Muscle of leg (tissue), 11 donors: Measurements from ENCODE around the gene MBLAC1. TPM values are rescaled to one million over a fixed set of nuclear protein-coding genes. Genes with fewer than 3 reads are reported as not detected.

ENCODE experiments used
- DNase-seq: peaks from one replicate; pipeline ENCODE4 v3.0.0; 2013
- H3K27ac ChIP-seq: one replicate; pipeline ENCODE4 v1.5.1; 2013; ENCODE audit warnings: mild to moderate bottlenecking, low read length, control low read depth
- H3K27me3 ChIP-seq: one replicate; pipeline ENCODE4 v1.6.1; 2013; ENCODE audit warnings: low read length; ENCODE audit not compliant: control insufficient read depth, insufficient read depth
- H3K36me3 ChIP-seq: one replicate; pipeline ENCODE4 v1.6.1; 2013; ENCODE audit warnings: low read length; ENCODE audit not compliant: control insufficient read depth, insufficient read depth
- H3K4me1 ChIP-seq: one replicate; pipeline ENCODE4 v1.6.1; 2013; ENCODE audit warnings: low read length; ENCODE audit not compliant: control insufficient read depth, insufficient read depth
- H3K4me3 ChIP-seq: one replicate; pipeline ENCODE4 v1.5.1; 2013; ENCODE audit warnings: low read length, control low read depth
- H3K9me3 ChIP-seq: replicated peaks from 2 replicates; pipeline ENCODE4 v1.6.1; 2013; ENCODE audit warnings: low read depth, low read length; ENCODE audit not compliant: control insufficient read depth
- WGBS: methylation state at CpG from one replicate; pipeline ENCODE4 v1.1.5; 2013; ENCODE audit warnings: missing lambda C conversion rate; ENCODE audit not compliant: insufficient coverage; 5-methylcytosine and 5-hydroxymethylcytosine counted together
- polyA plus RNA-seq, 8 donors: library from polyadenylated mRNA; unstranded; fragments of 120-200 nt; gene quantifications; one replicate each; pipeline versions ENCODE4 v1.2.1 to v1.2.3, GENCODE V29; 2013; ENCODE audit warnings: inconsistent platforms in 1 of 8, low replicate concordance in 1 of 8; ENCODE audit not compliant: insufficient read length in 8 of 8, insufficient read depth in 1 of 8
- total RNA-seq: library from RNA; stranded (reverse); fragments of 120-200 nt; gene quantifications from one replicate; pipeline ENCODE4 v1.2.4, GENCODE V29; 2013

MBLAC1 gene
- total and polyA plus RNA-seq, 9 donors: 1.2 to 2.3 (median 1.4) TPM

GRCh38 chr7:100153708-100154535 lies 27.2 kb downstream of the MBLAC1 start:
- Histone ChIP-seq H3K27ac (no peak overlapping the region), H3K4me1 (peaks cover 21% of the 10 kb centered on the region), H3K4me3 (no peak overlapping the region), H3K36me3 (peaks cover 45% of the 10 kb centered on the region), H3K27me3 (no peaks in the 10 kb centered on the region), H3K9me3 (no peaks in the 10 kb centered on the region)
- DNase-seq: no peak
- 50% methylated on average over 2 of the region's 16 CpGs for WGBS

GRCh38 chr7:100154651-100155491 lies 28.1 kb downstream of the MBLAC1 start:
- no peaks in the 10 kb centered on the region for H3K27me3 ChIP-seq
- 79% methylated on average over 22 of the region's 30 CpGs for WGBS
- no peak overlapping the region for H3K4me3 ChIP-seq
- no peak for DNase-seq
- H3K27ac ChIP-seq: no peak overlapping the region
- H3K4me1 ChIP-seq: peaks cover 17% of the 10 kb centered on the region
- no peaks in the 10 kb centered on the region for H3K9me3 ChIP-seq
- peaks cover 45% of the 10 kb centered on the region for H3K36me3 ChIP-seq

DNA sequence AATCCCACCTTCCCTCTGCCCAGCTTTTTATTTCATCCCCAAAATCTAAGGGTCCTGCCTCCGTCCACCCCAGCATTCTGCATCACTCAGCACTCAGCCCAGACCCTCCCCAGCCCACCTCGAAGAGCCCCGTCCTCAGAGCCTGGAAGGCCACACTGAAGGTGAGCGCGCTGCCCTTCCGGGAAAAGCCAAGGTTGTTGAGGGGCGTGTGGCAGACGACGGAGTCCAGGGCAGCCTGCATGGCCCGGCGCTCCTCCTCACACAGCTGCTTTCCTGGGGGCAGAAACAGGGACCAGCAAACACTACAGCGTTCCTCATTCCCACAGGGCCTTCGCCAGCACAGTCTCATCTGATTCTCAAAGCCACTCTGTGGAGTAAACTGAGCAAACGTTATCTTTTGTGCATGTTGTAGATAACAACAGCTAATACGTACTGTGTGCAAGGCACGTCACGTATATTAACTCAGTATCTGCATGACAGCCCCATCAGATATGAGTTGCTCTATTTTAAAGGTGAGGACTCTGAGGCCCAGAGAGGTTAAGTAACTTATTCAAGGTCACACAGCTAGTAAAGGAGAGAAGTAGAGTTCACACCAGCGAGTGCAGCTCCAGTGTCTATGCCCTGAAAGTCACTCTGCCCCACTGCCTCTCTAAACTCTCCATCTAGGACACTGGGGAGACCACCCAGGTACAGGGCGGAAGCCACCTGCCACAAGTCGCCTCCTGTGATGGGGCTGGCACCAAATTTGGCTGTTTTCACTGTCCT lies 29.0 kb downstream of the MBLAC1 start:
- Histone ChIP-seq H3K36me3 (peaks cover 45% of the 10 kb centered on the region), H3K4me3 (no peak overlapping the region)

GRCh38 chr7:100156331-100157068 lies 29.7 kb downstream of the MBLAC1 start:
- H3K4me3 ChIP-seq: no peak overlapping the region
- peaks cover 45% of the 10 kb centered on the region for H3K36me3 ChIP-seq

More for the DNA sequence above, 29.0 kb downstream of the MBLAC1 start:
- Histone ChIP-seq H3K4me1 (peaks cover 16% of the 10 kb centered on the region), H3K27me3 (no peaks in the 10 kb centered on the region), H3K27ac (no peak overlapping the region), H3K9me3 (no peaks in the 10 kb centered on the region)
- 89% methylated on average over 14 of the region's 20 CpGs for WGBS
- no peak for DNase-seq

GRCh38 chr7:100157069-100157333 lies 30.2 kb downstream of the MBLAC1 start:
- 0% methylated on average over 1 of the region's 5 CpGs for WGBS
- Histone ChIP-seq H3K27ac (no peak overlapping the region), H3K36me3 (peaks cover 45% of the 10 kb centered on the region), H3K4me1 (peaks cover 16% of the 10 kb centered on the region), H3K9me3 (no peaks in the 10 kb centered on the region), H3K4me3 (no peak overlapping the region), H3K27me3 (no peaks in the 10 kb centered on the region)
- DNase-seq: no peak

More at GRCh38 chr7:100156331-100157068, 29.7 kb downstream of the MBLAC1 start:
- WGBS: 80% methylated on average over 11 of the region's 16 CpGs
- Histone ChIP-seq H3K9me3 (no peaks in the 10 kb centered on the region), H3K4me1 (peaks cover 16% of the 10 kb centered on the region), H3K27me3 (no peaks in the 10 kb centered on the region), H3K27ac (no peak overlapping the region)
- no peak for DNase-seq

DNA sequence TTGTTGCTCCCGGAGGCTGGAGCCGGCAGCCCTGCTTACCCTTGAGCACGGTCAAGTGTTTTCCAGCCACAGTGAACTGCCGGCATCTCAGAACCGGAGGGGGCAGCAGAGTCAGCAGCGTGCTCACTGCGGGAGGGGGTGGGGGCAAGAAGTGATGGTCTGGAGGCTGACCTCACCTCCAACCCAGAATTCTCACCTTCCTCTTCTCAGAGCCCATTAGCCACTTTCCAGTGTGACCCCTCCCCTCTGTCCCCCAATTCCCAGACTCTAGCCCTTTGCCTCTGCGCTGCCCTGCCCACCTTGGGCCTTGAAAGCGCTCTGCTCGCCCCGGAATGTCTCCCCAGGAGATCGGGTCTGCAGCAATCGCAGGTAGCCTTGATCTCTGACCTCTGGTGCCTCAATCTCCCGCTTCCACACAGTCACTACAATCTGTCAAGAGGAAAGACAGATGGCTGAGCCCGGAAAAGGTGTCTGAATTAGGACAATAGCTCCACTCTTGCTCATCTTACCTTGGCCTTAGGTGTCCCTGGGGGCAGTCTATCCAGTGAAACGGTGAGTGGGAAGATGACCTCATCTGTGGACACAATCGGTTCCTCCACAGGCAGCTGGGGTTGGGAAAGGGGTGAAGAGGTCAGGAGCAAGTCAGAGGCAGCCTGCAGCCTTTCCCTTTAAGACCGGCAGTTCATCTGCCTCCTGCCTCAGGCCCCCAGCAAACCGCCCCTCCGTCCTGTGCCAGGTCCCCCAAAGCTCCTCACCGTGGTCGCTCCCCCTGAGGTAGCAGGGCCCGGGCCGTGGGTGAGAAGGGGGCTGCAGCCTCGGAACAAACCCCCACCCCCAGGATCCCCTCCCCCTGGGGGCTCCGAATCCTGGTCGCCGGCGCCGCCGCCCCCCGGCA lies 30.8 kb downstream of the MBLAC1 start:
- H3K9me3 ChIP-seq: no peaks in the 10 kb centered on the region
- H3K4me1 ChIP-seq: peaks cover 16% of the 10 kb centered on the region
- peak overlapping the region; percentile 48 for H3K4me3 ChIP-seq
- H3K27me3 ChIP-seq: no peaks in the 10 kb centered on the region
- peaks cover 43% of the 10 kb centered on the region for H3K36me3 ChIP-seq
- no peak overlapping the region for H3K27ac ChIP-seq
- no peak for DNase-seq
- 11% methylated on average over 15 of the region's 32 CpGs for WGBS

GRCh38 chr7:100158229-100159098 lies 31.7 kb downstream of the MBLAC1 start, which contains the start of gene TRAPPC14:
Gene TRAPPC14, minus strand, starts transcription at chr7:100158723. Its CDS starts 224 bp downstream, at chr7:100158499.
- H3K36me3 ChIP-seq: peaks cover 37% of the 10 kb centered on the region

DNA sequence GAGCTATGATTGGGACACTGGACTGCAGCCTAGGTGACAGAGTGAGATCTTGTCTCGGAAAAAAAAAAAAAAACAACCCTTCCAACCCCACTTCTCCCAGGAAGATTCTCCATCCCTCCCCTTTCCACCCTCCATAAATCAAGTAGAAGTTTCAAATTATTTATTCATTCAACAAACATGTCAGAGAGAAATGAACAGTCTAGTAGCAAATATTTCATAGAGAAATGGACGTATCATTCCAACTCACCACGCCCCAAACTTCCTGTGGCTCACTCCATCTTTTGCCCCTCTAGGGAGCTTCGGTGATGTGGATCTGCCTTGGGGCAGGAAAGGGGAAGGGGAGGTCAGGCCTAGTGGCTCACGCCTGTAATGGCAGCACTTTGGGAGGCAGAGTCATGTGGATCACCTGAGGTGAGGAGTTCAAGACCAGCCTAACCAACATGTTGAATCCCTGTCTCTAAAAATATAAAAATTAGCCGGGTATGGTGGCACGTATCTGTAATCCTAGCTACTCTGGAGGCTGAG lies 32.4 kb downstream of the MBLAC1 start:
- H3K4me3 ChIP-seq: peak overlapping the region; percentile 48
- DNase-seq: no peak
- 86% methylated on average over 1 of the region's 7 CpGs for WGBS
- H3K27me3 ChIP-seq: no peaks in the 10 kb centered on the region
- H3K9me3 ChIP-seq: no peaks in the 10 kb centered on the region
- peaks cover 16% of the 10 kb centered on the region for H3K4me1 ChIP-seq
- H3K36me3 ChIP-seq: peaks cover 34% of the 10 kb centered on the region
- peak overlapping the region; percentile 90 for H3K27ac ChIP-seq

More at GRCh38 chr7:100158229-100159098, 31.7 kb downstream of the MBLAC1 start, which contains the start of gene TRAPPC14:
- H3K27me3 ChIP-seq: no peaks in the 10 kb centered on the region
- H3K4me3 ChIP-seq: peak within 1 kb of the TSS; percentile 48
- peak; percentile 94 for DNase-seq
- under 1% methylated on average over 75 of the region's 87 CpGs for WGBS
- no peaks in the 10 kb centered on the region for H3K9me3 ChIP-seq
- peaks cover 16% of the 10 kb centered on the region for H3K4me1 ChIP-seq
- H3K27ac ChIP-seq: peak within 1 kb of the TSS; percentile 90
